Measurements from ENCODE around the gene DHX30.
"Not testable (repeated sequence)": the region's sequence is repeated elsewhere in the genome, so short reads cannot be mapped to it uniquely, and the experiment has no call there.

Gene DHX30

DNA sequence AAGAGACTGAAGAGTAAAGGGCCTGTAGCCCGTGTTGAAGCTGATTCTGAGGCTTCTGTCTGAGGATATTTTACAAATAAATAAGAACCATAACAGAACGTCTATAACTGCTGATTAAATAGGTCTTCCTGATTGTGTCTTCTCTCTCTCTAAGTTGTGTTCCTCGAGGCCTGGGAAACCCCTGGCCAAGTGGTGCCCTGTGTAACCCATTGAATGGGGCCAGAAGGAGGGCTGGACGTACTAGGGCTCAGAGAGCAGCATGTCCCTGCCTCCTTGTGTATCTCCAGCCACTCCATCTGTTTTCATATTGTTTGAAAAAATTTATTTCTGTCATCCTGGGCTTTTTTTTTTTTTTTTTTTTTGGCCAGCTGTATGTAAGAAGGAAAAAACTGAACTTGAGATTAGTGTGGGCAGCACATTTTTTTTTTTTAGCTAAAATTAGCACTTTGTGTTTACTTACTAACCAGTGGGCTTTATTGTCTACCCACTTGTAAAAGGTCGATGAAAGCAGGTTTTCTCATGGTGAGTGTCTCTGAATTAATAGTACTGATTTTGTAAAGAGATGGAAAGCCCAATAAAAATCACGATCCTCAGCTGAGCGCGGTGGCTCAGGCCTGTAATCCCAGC, 10.7 kb downstream of the DHX30 start:
- no peak for DNase-seq (ENCODE audit: low read depth)

DNA sequence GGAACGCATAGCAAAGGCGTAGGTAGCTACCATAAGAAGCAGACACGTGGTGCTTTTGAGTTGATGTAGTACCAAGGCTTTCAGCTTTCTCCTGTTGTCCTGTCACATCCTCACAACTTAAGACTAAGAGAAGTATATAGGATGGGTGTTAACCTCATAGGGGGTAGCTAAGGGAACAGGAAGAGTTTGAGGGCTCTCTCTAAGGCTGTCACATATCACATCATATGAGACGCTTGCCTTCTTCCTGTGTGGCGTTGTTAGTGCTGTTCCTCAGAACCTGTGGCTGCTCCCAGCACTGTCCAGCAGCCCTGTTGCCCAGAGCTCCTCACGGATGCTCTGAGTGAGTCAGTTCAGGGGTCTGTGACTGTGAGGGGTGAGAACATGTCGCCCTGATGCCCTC, 14.7 kb downstream of the DHX30 start:
- DNase-seq (ENCODE audit: low read depth): no peak

DNA sequence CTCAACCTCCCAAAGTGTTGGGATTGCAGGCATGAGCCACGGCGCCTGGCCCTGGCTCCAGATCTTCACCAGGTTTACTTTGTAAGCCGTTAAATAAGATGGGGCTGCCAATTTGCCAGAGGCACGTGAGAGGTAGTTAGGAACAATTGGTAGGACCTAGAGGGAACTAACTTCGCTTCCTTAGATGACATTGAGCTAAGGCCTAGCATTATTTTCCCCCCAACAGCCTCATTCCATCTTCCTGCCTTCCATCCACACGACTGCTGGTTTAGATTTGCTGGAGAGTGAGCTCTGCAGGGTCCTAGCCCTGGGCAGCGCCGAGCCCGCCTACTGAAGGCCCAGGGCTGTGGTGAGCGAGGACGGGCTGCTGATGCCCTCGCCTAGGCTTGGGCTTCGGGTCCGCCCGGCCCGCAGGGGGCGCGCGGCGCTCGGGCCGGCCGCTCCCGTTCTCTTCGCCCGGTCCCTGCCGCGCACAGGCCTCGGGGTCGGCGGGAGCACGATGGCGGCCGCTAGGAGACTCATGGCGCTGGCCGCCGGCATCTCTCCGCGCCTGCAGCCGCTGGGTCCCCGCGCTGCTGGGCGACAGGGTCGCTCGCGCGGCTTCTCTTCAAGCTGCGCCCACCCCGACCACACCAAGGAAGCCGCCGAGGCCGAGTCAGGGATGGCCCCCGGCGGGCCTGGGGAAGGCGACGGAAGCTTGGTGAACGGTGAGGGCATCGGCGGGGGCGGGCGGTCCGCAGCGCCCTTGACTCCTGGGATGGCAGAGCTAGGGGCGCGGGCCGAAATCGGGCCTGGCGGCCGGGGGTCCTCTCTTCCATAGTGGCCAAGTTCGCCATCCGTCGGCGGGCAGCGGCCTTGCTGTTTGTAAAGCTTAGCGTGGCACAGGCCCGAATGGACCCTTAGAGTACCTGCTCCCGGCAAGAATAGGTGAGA, 21.9 kb downstream of the DHX30 start:
- DNase-seq (ENCODE audit: low read depth): peak; percentile 41

DNA sequence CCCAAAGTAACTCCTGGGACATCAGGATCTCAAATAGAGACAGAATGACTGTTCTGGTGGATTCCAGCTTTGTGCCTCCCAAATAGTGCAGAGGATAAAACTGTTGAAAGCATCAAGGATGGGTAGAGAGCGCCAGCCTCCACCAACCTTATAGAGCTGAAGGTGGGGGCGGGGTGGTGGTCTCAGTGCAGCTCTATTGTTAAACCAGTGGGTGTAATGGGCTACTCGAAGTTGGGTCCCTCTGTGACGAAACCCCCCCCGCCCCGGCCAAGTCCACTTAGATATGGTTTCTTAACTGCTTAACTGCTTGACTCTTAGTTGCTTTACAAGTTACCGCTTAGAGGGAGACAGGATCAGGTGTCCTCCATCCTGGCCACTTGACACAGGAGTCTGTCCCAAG, 22.7 kb downstream of the DHX30 start:
- no peak for DNase-seq (ENCODE audit: low read depth)

DNA sequence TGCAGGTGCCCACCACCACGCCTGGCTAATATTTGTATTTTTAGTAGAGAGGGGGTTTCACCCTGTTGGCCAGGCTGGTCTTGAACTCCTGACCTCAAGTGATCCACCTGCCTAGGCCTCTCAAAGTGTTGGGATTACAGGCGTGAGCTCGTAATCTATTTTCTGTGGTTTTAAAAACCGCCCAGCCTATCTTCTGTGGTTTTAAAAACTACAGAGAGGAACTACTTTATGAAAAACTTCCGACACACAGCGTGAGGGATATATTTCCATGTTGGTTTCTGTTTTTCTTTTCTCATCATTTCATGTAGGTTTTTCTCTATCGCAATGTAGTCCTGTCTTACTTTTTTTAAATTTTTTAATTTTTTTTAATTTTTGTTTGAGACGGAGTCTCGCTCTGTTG, 26.5 kb downstream of the DHX30 start:
- not testable (repeated sequence) for DNase-seq (ENCODE audit: low read depth)

DNA sequence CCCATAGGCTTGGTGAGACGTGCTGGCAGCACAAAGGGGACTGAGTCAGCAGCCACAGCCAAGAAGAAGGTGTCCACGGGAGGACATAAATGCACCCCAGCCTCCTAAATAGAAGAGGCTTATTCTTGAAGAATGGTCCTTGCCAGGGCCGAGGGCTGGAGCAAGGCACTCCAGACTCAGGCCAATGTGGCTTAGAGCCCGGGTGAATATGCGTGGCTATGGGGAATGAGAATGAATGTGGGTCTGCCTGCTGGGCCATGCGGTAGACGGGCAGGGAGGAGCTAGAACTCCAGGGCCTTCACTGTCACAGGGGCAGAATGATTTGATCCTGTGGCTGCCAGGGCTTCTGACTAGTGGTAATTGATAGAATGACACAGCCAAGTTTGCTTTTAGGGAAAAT, 34.0 kb downstream of the DHX30 start:
- DNase-seq (ENCODE audit: low read depth): no peak

DNA sequence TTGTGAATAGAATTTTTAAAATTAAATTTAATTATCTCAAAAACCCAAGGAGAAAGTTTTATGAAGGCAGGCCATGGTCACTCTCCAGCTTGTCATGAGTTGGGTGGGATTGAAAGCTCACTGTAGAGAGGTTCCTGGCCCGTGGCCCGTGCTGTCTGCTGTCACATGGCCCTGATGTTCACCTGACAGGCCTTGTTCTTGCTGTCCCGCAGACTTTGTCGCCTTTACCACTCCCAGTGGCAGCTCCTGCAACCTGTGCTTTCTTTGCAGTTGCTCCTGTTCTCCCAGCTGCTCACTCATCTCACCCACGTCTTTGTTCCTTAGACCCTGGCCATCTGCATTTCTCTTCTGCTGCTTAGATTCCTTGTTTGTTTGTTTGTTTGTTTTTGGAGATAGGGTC, 35.6 kb downstream of the DHX30 start:
- no peak for DNase-seq (ENCODE audit: low read depth)

DNA sequence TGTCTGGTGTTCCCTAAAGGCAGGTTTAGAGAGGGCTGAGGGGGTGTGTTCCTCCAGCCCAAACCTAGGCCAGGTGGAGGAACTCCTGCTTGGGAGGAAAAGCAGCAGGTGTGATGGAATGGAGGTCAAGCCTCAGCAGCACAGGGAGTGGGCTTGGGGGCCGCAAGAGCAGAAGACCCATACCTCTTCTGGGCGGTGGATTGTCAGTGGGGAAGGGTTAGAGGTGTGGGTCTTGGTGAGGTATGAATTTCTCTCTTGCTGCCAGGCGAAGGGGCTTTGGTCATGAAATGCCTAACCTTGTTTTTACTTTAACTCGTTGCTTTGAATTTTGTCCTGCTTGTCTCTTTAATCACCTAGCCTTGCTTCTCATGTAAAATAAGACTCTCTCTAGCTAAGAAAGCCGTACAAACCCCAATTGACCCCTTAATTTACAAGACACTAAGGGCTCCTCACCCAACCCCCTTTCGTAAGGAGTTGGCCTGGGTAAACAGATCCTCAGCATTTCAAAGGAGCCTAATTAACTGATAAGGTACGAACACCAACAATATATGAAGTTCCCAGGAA, 38.9 kb downstream of the DHX30 start:
- DNase-seq (ENCODE audit: low read depth): no peak

DNA sequence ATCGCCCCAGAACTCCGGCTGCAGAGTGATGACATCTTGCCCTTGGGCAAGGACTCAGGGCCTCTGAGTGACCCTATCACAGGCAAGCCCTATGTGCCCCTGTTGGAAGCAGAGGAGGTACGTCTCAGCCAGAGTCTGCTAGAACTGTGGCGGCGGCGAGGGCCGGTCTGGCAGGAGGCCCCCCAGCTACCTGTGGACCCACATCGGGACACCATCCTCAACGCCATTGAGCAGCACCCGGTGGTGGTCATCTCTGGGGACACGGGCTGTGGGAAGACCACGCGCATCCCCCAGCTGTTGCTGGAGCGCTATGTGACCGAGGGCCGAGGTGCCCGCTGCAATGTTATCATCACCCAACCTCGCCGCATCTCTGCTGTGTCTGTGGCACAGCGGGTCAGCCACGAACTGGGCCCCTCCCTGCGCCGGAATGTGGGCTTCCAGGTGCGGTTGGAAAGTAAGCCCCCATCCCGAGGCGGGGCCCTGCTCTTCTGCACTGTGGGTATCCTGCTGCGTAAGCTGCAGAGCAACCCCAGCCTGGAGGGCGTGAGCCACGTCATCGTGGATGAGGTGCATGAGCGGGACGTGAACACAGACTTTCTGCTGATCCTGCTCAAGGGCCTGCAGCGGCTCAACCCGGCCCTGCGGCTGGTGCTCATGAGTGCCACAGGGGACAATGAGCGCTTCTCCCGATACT, 43.4 kb downstream of the DHX30 start:
- DNase-seq (ENCODE audit: low read depth): no peak

DNA sequence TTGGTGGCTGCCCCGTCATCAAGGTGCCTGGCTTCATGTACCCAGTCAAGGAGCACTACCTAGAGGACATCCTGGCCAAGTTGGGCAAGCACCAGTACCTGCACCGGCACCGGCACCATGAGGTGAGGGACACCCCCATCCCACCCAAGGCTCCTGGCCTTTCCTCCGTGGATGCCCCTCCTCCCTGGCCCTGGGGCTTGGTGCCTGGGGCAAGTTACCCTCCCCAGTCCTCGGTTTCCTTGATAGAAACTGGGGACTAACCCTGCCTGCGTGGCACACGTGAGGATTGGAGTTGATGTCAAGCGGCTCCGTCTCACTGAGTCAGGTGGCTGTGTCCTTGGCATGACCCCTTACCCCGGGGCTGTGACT, 43.9 kb downstream of the DHX30 start:
- no peak for DNase-seq (ENCODE audit: low read depth)

DNA sequence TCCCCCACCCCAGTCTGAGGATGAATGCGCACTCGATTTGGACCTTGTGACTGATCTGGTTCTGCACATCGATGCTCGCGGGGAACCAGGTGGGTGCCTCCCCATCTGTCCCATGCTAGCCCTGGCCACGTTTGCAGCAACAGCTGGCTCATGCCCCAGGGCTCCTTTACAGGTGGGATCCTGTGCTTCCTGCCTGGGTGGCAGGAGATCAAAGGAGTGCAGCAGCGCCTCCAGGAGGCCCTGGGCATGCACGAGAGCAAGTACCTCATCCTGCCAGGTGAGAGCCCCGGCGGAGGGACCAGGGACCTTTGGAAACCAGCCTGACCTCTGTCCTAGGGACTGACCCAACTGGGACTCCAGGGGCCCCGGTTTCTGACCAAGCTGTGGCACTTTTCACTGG, 44.3 kb downstream of the DHX30 start:
- no peak for DNase-seq (ENCODE audit: low read depth)

DNA sequence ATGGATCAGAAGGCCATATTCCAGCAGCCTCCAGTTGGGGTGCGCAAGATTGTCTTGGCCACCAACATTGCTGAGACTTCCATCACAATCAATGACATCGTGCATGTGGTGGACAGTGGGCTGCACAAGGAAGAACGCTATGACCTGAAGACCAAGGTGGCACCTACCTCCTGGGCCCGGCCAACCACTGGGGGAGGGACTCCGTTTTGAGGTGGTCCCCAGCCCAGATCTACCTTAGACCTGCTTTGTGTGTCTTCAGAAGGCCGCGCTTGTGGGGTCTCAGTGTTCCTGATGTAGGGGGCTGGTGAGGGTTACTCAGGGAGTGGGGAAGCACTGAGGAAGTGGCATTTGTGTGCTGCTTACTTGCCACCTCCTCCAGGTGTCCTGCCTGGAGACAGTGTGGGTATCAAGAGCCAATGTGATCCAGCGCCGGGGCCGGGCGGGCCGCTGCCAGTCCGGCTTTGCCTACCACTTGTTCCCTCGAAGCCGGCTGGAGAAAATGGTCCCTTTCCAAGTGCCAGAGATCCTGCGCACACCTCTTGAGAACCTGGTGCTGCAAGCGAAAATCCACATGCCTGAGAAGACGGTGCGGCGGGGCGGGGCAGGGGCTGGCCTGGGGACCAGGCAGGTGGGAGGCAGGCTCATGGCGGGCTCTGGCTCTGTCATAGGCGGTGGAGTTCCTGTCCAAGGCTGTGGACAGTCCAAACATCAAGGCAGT, 45.0 kb downstream of the DHX30 start:
- no peak for DNase-seq (ENCODE audit: low read depth)

DNA sequence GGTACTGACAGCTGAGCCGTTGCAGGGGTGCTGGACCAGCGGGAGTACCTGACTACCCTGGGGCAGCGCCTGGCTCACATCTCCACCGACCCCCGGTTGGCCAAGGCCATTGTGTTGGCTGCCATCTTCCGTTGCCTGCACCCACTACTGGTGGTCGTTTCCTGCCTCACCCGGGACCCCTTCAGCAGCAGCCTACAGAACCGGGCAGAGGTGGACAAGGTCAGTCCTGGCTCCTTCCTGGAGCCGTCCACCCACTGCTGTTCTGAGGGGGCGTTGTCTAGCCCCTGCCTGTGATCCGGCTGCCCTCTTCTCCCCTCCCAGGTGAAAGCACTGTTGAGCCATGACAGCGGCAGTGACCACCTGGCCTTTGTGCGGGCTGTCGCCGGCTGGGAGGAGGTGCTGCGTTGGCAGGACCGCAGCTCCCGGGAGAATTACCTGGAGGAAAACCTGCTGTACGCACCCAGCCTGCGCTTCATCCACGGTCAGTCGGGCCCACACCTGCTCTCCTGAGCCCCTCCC, 45.7 kb downstream of the DHX30 start:
- no peak for DNase-seq (ENCODE audit: low read depth)

DNA sequence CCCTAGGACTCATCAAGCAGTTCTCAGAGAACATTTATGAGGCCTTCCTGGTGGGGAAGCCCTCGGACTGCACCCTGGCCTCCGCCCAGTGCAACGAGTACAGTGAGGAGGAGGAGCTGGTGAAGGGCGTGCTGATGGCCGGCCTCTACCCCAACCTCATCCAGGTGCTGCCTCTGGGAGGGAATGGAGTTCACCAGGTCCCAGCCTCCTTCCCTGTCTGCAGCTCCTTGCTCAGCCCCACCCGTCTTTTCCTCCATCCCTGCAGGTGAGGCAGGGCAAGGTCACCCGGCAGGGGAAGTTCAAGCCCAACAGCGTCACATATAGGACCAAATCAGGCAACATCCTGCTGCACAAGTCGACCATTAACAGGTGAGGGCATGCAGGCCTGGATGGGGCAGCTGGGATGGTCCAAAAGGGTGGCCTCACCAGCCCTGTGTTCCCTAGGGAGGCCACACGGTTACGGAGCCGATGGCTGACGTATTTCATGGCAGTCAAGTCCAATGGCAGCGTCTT, 46.3 kb downstream of the DHX30 start:
- no peak for DNase-seq (ENCODE audit: low read depth)

DNA sequence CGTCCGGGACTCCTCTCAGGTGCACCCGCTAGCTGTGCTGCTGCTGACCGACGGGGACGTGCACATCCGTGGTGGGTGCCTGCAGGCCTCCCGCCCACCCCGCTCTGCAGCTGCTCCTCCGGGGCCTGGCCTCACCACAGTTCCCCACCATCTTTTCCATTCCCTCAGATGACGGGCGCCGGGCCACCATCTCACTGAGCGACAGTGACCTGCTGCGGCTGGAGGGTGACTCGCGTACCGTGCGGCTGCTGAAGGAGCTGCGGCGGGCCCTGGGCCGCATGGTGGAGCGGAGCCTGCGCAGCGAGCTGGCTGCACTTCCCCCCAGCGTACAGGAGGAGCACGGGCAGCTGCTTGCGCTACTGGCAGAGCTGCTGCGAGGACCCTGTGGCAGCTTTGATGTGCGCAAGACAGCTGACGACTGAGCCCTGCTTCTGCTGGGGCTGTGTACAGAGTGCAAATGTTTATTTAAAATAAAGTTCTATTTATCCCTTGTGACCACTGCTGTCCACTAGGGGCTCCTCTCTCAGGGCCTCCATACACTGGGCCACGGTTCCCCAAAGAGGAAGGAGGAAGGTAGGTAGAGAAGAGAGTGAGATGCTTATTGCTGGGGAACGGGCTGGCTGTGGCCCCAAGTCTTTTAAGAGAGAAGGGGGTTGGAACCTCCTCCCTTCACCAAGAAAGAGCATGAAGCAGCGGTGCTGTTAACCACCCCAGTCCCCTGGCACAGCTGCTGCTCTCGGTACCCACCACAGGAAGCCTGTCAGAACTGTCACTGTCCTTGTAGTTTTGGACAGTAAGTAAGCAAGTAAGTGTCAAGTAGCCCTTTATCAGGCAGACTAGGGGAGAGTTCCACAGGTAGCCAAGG, 47.0 kb downstream of the DHX30 start:
- DNase-seq (ENCODE audit: low read depth): no peak

DNA sequence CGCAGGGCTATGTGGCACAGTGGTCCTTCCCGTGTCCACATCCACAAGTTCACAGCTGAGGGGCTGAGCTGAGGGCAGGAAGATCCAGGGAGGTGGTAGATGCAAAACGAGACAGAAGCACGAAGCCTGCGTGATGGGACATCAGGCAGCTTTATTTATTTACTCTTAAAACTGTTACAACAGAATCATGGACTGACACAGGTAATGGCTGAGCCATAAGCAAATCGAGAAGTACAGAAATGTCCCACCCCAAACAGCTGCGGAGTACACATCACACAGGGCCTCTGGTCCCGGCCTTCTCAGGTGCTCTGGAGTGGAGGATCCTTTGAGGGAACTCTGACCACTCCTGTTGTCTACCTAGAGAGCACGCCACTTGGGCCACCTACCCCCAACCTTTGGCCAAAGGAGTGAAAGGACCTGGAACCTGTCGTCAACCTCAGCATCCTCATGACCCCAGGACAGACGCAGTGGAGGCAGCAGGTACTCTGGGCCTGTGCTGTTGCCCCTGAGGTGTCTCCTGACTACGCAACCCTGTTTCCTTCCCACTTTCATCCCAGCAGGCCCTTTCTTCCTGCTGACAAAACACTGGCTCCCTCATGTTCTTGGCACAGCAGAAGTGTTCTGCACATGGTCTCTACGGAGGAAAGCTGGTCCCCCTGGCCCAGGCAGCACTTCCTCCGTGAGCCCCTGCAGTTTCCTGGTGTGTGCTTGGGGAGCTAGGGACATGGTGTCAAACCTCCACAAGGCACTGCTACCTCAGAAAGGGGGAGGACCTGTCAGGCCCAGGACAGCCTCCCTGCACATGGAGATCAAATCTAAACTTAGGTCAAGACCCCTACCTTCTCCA, 47.8 kb downstream of the DHX30 start:
- no peak for DNase-seq (ENCODE audit: low read depth)

DNA sequence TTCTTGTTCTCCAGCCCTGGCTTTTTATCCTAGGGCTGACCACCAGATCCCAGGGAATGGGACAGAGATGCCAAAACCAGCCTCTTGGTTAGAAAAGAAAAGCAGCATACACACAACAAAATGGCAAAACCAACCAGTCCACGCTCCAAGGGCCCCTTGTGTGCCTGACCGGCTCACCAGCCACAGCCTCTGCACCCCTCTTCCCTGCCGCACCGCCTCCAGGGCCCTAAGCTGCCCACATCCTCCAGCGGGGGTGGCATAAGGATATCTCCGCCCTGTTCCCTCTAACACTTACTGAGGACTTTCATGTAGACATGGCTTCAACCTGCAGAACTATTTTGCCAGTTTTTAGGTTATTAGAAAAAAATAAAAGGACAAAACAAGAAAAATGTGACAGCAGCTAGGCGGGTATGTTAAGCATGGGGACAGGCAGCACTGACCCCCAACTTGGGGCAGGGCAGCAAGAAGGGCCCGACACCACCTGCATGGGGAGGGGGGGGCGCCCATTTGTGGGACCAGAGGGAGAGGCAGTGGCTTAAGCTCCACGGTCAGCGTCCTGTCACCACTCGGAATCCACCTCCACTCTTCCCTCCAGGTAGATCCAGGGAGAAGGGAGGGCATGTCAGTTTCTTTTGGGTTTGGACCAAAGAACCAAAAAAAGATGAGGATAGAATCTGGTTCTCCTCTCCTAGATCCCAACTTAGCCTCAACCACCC, 49.1 kb downstream of the DHX30 start:
- DNase-seq (ENCODE audit: low read depth): no peak

DNA sequence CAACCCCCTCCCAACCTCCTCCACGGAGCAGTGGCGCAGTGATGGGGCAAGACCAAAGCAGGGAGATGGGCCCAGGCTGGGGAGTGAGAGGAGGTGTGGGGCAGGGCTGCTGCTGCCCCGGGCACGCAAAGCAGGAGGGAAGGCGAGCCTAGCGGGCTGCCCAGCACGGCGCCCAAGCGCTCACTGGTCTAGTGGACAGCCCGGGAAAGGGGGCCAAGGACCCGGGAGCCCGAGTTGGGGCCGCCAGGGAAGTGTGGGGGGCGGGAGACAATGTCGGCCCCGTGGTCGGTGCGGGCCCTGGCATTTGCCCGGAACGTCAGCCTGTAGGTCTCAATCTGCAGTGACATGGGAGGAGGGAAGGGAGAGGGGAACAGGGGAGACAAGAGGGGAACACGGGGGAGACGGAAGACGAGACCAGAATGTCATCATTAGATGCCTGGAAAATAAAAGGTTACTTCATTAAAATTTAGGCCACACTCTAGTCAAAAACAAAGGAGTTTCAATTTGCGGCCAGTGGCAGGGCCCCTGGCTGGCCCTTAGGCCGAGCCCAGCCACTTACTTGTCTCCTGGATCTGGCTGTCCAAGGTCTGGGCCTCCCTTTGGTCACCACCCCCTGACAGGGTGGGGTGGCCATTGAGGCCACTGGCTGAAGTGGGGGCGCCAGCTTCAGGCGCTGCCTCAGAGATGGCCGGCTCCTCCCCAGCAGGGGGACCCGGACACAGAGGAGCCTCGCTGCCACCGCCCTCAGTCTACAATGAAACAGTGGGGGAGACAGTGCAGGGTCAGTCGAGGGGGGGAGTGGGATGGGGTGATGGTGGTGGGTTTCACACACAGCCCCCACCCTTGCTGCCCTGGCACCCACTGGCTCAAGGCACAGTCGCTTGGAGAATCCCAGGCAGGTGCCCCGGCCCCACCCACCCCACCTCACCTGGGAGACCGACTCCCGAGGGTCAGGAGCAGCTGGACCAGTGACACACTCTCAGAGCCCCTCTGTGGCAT, 50.0 kb downstream of the DHX30 start:
- DNase-seq (ENCODE audit: low read depth): no peak

Measured in stimulated activated CD8-positive, alpha-beta memory T cell treated with anti-CD3 and anti-CD28 coated beads, Interleukin-15, amount 100 ng/mL, for 1 hour (primary cell).